ENCODE results near the gene ACAD10. TPM values are rescaled to one million over a fixed set of nuclear protein-coding genes. Genes with fewer than 3 reads are reported as not detected.

ACAD10 gene
- total and polyA plus RNA-seq, 4 donors, result 10.7 to 34.8 (median 21.2) TPM

GRCh38 chr12:111784953-111785352, 99.1 kb downstream of the ACAD10 start:
- WGBS, result 53% methylated on average over 4 of the region's 4 CpGs
- TF ChIP-seq SP1 (IDR thresholded peaks at IDR 0.05) (peak; percentile 57), RXRA (IDR thresholded peaks at IDR 0.05) (peak; percentile 56 to 57), JUND (IDR thresholded peaks at IDR 0.05) (no peak), FOXA1 (IDR thresholded peaks at IDR 0.05) (no peak), TAF1 (conservative IDR thresholded peaks at IDR 0.05) (no peak), HNF4A (conservative IDR thresholded peaks at IDR 0.05) (peak; percentile 69 to 73), HNF4G (IDR thresholded peaks at IDR 0.05) (peak; percentile 30), CTCF (IDR thresholded peaks at IDR 0.05; ENCODE audit: low read depth, low read length, missing input control) (no peak), NR2F2 (IDR thresholded peaks at IDR 0.05) (no peak), GABPA (IDR thresholded peaks at IDR 0.05 in 1 of 2, conservative IDR thresholded peaks at IDR 0.05 in 1 of 2) (no peak), REST (IDR thresholded peaks at IDR 0.05) (peak; percentile 19), RAD21 (IDR thresholded peaks at IDR 0.05) (peak in 1 of 2 donors; percentile 5)
- peaks cover 10 to 38% (median 26%) of the 10 kb centered on the region in 4 donors for H3K36me3 ChIP-seq (ENCODE audit: control insufficient read depth in 4 of 4, insufficient read depth in 3 of 4, low read depth in 1 of 4, low read length in 3 of 4)
- DNase-seq (ENCODE audit: low spot score), result no peak
- peak overlapping the region; percentile 71 to 75 for H3K27ac ChIP-seq (ENCODE audit: low read depth in 1 of 2, low read length in 2 of 2)
- no peak overlapping the region for H3K4me3 ChIP-seq (ENCODE audit: low read depth in 1 of 3, low read length in 3 of 3)
- H3K9me3 ChIP-seq (ENCODE audit: control insufficient read depth in 4 of 4, low read length in 3 of 4), result no peaks in the 10 kb centered on the region
- H3K4me1 ChIP-seq (ENCODE audit: control insufficient read depth in 4 of 4, insufficient read depth in 4 of 4, low read length in 3 of 4), result peaks cover 3 to 80% (median 68%) of the 10 kb centered on the region in 4 donors
- H3K27me3 ChIP-seq (ENCODE audit: control insufficient read depth in 4 of 4, insufficient read depth in 4 of 4, low read length in 3 of 4), result no peaks in the 10 kb centered on the region
- no peak overlapping the region for H3K9ac ChIP-seq (ENCODE audit: low read depth in 1 of 2, low read length in 2 of 2)

GRCh38 chr12:111785651-111786050, 99.8 kb downstream of the ACAD10 start:
- Histone ChIP-seq H3K36me3 (ENCODE audit: control insufficient read depth in 4 of 4, insufficient read depth in 3 of 4, low read depth in 1 of 4, low read length in 3 of 4) (peaks cover 8 to 45% (median 32%) of the 10 kb centered on the region in 4 donors), H3K4me1 (ENCODE audit: control insufficient read depth in 4 of 4, insufficient read depth in 4 of 4, low read length in 3 of 4) (peaks cover 3 to 81% (median 70%) of the 10 kb centered on the region in 4 donors), H3K27me3 (ENCODE audit: control insufficient read depth in 4 of 4, insufficient read depth in 4 of 4, low read length in 3 of 4) (no peaks in the 10 kb centered on the region), H3K4me3 (ENCODE audit: low read depth in 1 of 3, low read length in 3 of 3) (no peak overlapping the region), H3K27ac (ENCODE audit: low read depth in 1 of 2, low read length in 2 of 2) (peak overlapping the region; percentile 71 to 75), H3K9ac (ENCODE audit: low read depth in 1 of 2, low read length in 2 of 2) (no peak overlapping the region), H3K9me3 (ENCODE audit: control insufficient read depth in 4 of 4, low read length in 3 of 4) (no peaks in the 10 kb centered on the region)
- TF ChIP-seq HNF4G (IDR thresholded peaks at IDR 0.05) (no peak), FOXA2 (IDR thresholded peaks at IDR 0.05) (no peak), EGR1 (IDR thresholded peaks at IDR 0.05; ENCODE audit: low read depth in 2 of 2) (no peak), YY1 (IDR thresholded peaks at IDR 0.05) (no peak), REST (IDR thresholded peaks at IDR 0.05) (no peak), ATF3 (IDR thresholded peaks at IDR 0.05) (no peak), JUND (IDR thresholded peaks at IDR 0.05) (no peak), SP1 (IDR thresholded peaks at IDR 0.05) (no peak), NR2F2 (IDR thresholded peaks at IDR 0.05) (no peak), CTCF (IDR thresholded peaks at IDR 0.05; ENCODE audit: low read depth, low read length, missing input control) (no peak), FOXA1 (IDR thresholded peaks at IDR 0.05) (no peak)
- no peak for DNase-seq (ENCODE audit: low spot score)
- 56% methylated on average over 2 of the region's 2 CpGs for WGBS

Data from liver (tissue), 9 donors.